Activated CD8-positive, alpha-beta memory T cell treated with anti-CD3 and anti-CD28 coated beads, Interleukin-2, amount 10 ng/mL, durations not matched to agents 7 days and 5 days (primary cell): ENCODE data around the gene SSBP3. TPM values are rescaled to one million over a fixed set of nuclear protein-coding genes. Genes with fewer than 3 reads are reported as not detected.

Experiments used
- ATAC-seq: fragments of 150-1000 bp; cut with Tn5 transposase; one replicate; pipeline ENCODE4 v1.10.0; 2021; ENCODE audit warnings: moderate library complexity
- CTCF ChIA-PET: fragments of 350-600 bp; sonication (Branson Sonifier 250); formaldehyde crosslinking; loops from one replicate; lab custom pipeline; 2021; ENCODE audit warnings: antibody characterized with exemption; lab: Charles Lee
- DNase-seq: peaks from one replicate; pipeline ENCODE4 v3.0.0-alpha.2; 2020
- H3K27ac Mint-ChIP-seq: one replicate; pipeline ENCODE4 v1.8.0; 2021; ENCODE audit warnings: mild to moderate bottlenecking, mixed read lengths
- H3K27me3 Mint-ChIP-seq: one replicate; pipeline ENCODE4 v1.8.0; 2021; ENCODE audit warnings: mixed read lengths
- H3K36me3 Mint-ChIP-seq: one replicate; pipeline ENCODE4 v1.8.0; 2021; ENCODE audit warnings: mild to moderate bottlenecking, mixed read lengths
- H3K4me1 Mint-ChIP-seq: one replicate; pipeline ENCODE4 v1.8.0; 2021; ENCODE audit warnings: mixed read lengths
- H3K4me3 Mint-ChIP-seq: one replicate; pipeline ENCODE4 v1.8.0; 2021; ENCODE audit warnings: mild to moderate bottlenecking, moderate library complexity, mixed read lengths
- H3K9me3 Mint-ChIP-seq: one replicate; pipeline ENCODE4 v1.8.0; 2022; ENCODE audit warnings: low read depth, mixed read lengths
- total RNA-seq, 2 experiments: library from RNA; stranded (reverse); gene quantifications; one replicate each; pipeline ENCODE4 v1.2.3, GENCODE V29; 2021

SSBP3 gene
- total RNA-seq, 2 experiments from 2014 or later: 88.7 to 116 TPM

GRCh38 chr1:54256522-54257345, 149.5 kb downstream of the SSBP3 start:
- H3K4me3 Mint-ChIP-seq: no peak overlapping the region
- H3K4me1 Mint-ChIP-seq: peaks cover 10% of the 10 kb centered on the region
- H3K36me3 Mint-ChIP-seq: no peaks in the 10 kb centered on the region
- CTCF ChIA-PET: no interaction called here
- H3K9me3 Mint-ChIP-seq: no peaks in the 10 kb centered on the region
- H3K27ac Mint-ChIP-seq: no peak overlapping the region
- DNase-seq (no peak), ATAC-seq (no peak)
- no peaks in the 10 kb centered on the region for H3K27me3 Mint-ChIP-seq

- no peaks in the 10 kb centered on the region for H3K27me3 Mint-ChIP-seq
- no peaks in the 10 kb centered on the region for H3K36me3 Mint-ChIP-seq
- H3K4me3 Mint-ChIP-seq: no peak overlapping the region
- ATAC-seq: no peak
- no peak for DNase-seq
- CTCF ChIA-PET: interaction anchor here (0.8 kb wide), 1 partner anchor 9 kb away, joined by 3 read pairs; no protein-coding TSS in a partner anchor
- H3K27ac Mint-ChIP-seq: no peak overlapping the region
- H3K9me3 Mint-ChIP-seq: no peaks in the 10 kb centered on the region
- peaks cover 10% of the 10 kb centered on the region for H3K4me1 Mint-ChIP-seq
Observed at GRCh38 chr1:54255026-54255702, 151.0 kb downstream of the SSBP3 start.

GRCh38 chr1:54254055-54254454, 152.1 kb downstream of the SSBP3 start:
- peaks cover under 1% of the 10 kb centered on the region for H3K36me3 Mint-ChIP-seq
- no peaks in the 10 kb centered on the region for H3K9me3 Mint-ChIP-seq
- ATAC-seq: no peak
- peak overlapping the region; percentile 7 for H3K27ac Mint-ChIP-seq
- DNase-seq: no peak
- H3K4me1 Mint-ChIP-seq: peaks cover 10% of the 10 kb centered on the region
- no peaks in the 10 kb centered on the region for H3K27me3 Mint-ChIP-seq
- no peak overlapping the region for H3K4me3 Mint-ChIP-seq
- CTCF ChIA-PET: no interaction called here

DNA sequence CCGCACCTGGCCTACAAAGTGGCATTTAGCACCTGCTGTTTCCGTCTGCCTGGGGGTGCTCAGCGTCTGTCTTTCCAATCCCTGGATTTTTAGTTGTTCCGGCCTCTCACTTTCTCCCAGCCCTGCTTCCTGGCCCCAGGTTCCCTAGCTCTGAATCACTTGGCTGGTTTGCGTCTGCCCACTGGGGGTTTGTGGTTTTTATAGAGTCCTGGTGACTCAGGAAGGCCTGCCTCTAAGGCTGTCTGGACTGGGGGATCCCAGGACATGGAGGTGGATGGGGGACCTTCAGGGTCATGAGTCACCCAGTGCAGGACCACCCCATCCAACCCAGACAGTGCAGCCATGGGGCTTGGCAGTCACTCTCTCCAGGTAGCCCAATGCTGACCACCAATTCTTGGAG, 152.7 kb downstream of the SSBP3 start:
- Mint-ChIP-seq H3K27me3 (no peaks in the 10 kb centered on the region), H3K36me3 (peaks cover 3% of the 10 kb centered on the region), H3K4me1 (peaks cover 12% of the 10 kb centered on the region), H3K27ac (no peak overlapping the region), H3K9me3 (no peaks in the 10 kb centered on the region), H3K4me3 (no peak overlapping the region)
- DNase-seq (no peak), ATAC-seq (peak; percentile 16)
- CTCF ChIA-PET: no interaction called here

DNA sequence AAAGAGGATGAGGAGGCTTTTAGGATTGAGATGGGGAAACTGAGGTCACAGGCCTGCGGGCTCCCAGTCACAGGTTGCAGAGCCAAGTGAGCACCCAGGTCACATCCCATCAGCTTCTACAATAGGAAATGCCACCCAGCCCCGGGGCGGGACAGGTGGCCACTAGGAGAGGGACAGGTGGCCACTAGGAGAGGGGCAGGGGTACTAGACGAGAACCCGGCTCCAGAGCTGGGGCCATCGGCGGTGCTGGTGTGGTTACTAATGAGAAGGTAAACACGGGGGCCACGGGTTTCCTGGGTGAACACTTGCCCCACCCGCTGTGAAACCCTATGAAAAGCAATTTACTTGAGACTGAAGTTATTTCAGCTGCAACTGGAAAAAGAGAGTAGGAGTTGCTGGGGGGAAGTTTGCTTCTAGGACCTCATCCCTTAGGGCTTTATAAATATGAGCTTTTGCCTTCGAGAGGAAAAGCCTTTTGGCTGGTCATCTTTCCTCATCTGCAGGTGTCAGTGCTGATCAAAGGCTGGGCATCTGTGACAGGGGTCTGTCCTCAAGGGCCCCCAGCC, 153.7 kb downstream of the SSBP3 start:
- peaks cover 3% of the 10 kb centered on the region for H3K36me3 Mint-ChIP-seq
- DNase-seq (no peak), ATAC-seq (no peak)
- peaks cover 9% of the 10 kb centered on the region for H3K4me1 Mint-ChIP-seq
- CTCF ChIA-PET: no interaction called here
- no peaks in the 10 kb centered on the region for H3K27me3 Mint-ChIP-seq
- no peak overlapping the region for H3K4me3 Mint-ChIP-seq
- H3K27ac Mint-ChIP-seq: peak overlapping the region; percentile 10
- H3K9me3 Mint-ChIP-seq: no peaks in the 10 kb centered on the region

DNA sequence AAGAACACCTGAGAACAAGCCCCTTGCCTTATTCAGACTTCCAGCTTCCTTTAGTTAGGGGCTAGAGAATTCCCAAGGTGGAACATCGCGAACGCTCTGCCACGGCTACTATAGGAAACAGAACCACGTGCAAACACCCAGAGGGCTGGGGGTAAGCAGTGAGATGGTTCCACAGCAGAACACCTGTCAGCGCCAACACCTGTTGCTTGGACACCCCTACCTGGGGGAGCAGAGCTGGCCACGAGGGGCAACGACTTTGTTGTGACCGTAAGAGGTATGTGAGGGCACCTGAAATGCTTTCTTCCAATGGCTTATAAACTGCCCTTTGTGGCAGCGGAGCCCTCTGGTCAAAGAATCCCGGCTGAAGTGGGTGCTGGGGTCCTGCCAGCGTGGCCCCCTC, 155.5 kb downstream of the SSBP3 start:
- Mint-ChIP-seq H3K9me3 (no peaks in the 10 kb centered on the region), H3K27me3 (no peaks in the 10 kb centered on the region), H3K27ac (no peak overlapping the region), H3K36me3 (peaks cover 3% of the 10 kb centered on the region), H3K4me3 (no peak overlapping the region), H3K4me1 (peaks cover 4% of the 10 kb centered on the region)
- no peak for ATAC-seq
- CTCF ChIA-PET: no interaction called here
- no peak for DNase-seq

GRCh38 chr1:54249819-54250435, 156.3 kb downstream of the SSBP3 start:
- Mint-ChIP-seq H3K9me3 (no peaks in the 10 kb centered on the region), H3K4me3 (no peak overlapping the region), H3K27me3 (no peaks in the 10 kb centered on the region), H3K27ac (peak overlapping the region; percentile 8), H3K4me1 (peaks cover 4% of the 10 kb centered on the region), H3K36me3 (peaks cover 3% of the 10 kb centered on the region)
- DNase-seq: no peak
- CTCF ChIA-PET: no interaction called here
- ATAC-seq: no peak

- DNase-seq: no peak
- CTCF ChIA-PET: no interaction called here
- ATAC-seq: no peak
- no peak overlapping the region for H3K4me3 Mint-ChIP-seq
- H3K4me1 Mint-ChIP-seq: peaks cover 4% of the 10 kb centered on the region
- no peaks in the 10 kb centered on the region for H3K9me3 Mint-ChIP-seq
- no peaks in the 10 kb centered on the region for H3K27me3 Mint-ChIP-seq
- H3K27ac Mint-ChIP-seq: peak overlapping the region; percentile 16
- H3K36me3 Mint-ChIP-seq: peaks cover 3% of the 10 kb centered on the region
Observed at GRCh38 chr1:54248966-54249365, 157.2 kb downstream of the SSBP3 start.

DNA sequence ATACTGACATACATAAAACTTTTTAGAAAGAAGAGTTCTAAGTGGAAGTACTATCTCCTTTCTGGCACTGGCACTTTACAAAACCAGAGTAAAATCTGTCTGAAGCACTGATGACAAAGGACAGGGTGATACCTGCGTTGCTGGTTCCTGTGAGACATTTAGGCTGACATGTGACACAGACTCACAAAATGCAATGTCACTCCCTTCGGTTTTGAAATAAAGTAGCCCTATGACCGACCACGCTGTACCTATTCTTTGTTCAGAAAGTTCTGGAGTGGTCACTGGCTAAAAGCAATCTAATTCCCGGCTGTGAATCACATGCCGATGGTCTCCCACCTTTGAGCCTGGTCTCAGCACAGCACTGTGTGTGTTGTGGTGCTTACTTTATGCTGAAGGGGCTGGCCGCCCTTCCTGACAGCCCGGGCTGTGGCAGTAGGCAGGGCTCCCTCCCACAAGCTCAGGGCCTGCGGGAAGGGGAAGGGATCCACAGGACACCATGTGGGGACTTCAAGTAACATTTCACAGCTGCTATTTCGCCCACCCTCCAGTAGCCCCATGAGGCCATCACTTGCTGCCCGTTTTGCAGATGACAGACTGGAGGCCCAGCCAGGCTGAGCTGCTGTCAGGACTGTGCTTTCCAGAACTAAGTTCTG, 158.2 kb downstream of the SSBP3 start:
- ATAC-seq (no peak), DNase-seq (no peak)
- H3K27ac Mint-ChIP-seq: no peak overlapping the region
- H3K36me3 Mint-ChIP-seq: peaks cover 4% of the 10 kb centered on the region
- no peak overlapping the region for H3K4me3 Mint-ChIP-seq
- CTCF ChIA-PET: no interaction called here
- no peaks in the 10 kb centered on the region for H3K27me3 Mint-ChIP-seq
- H3K4me1 Mint-ChIP-seq: peaks cover 2% of the 10 kb centered on the region
- H3K9me3 Mint-ChIP-seq: no peaks in the 10 kb centered on the region

DNA sequence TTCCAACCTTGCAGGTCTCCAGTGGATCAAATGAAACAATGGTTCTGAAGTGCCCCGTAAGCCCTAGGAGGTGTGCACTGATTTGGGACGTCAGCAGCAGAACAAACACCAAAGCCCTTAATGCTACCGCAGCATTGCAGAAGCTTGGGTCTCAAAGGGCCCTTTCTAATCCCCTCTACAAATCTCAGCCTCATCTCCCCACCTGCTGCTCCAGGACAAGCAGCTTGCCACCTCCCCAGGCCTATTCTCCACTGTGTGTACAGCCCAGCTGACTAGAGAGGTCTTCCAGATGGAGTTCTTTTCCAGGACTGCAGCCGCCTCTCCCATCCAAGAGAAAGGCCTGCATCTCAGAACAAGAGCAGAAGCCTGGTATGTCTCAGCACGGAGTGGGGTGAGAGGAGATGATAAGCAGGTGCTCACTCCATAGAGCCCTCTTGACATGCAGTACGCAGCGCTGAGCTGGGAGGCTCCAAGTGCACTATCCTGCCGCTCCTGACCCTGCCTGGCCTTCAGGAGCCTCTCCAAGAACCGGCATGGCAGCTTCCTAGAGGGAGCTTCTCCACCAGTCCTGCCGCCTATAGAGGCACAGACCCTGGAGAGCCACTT, 160.0 kb downstream of the SSBP3 start:
- Mint-ChIP-seq H3K4me1 (peaks cover 2% of the 10 kb centered on the region), H3K36me3 (peaks cover 6% of the 10 kb centered on the region), H3K9me3 (no peaks in the 10 kb centered on the region), H3K27me3 (no peaks in the 10 kb centered on the region), H3K4me3 (no peak overlapping the region), H3K27ac (no peak overlapping the region)
- no peak for DNase-seq
- CTCF ChIA-PET: interaction anchor here (0.7 kb wide), 1 partner anchor 19 kb away, joined by 3 read pairs; no protein-coding TSS in a partner anchor
- no peak for ATAC-seq

DNA sequence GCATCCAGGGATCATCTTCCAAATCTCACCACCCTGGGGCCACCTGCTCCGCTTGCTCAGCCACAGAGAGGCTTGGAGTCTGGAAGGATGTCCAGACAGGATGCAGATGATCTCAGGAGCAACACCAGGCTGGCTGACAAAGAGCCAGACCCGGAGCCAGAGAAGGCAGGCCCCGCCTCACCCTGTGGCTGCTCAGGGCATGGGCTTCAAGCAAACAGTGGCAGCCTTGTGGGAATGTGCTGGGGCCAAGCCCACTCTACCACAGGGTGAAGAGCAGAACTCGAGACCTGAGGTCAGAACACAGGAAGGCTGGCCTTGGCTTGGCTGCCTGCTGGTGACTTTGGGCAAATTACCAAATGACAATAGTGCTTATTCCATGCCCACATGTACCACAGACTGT, 160.7 kb downstream of the SSBP3 start:
- H3K27ac Mint-ChIP-seq: no peak overlapping the region
- ATAC-seq (no peak), DNase-seq (no peak)
- H3K4me1 Mint-ChIP-seq: peaks cover 2% of the 10 kb centered on the region
- H3K4me3 Mint-ChIP-seq: no peak overlapping the region
- H3K27me3 Mint-ChIP-seq: no peaks in the 10 kb centered on the region
- no peaks in the 10 kb centered on the region for H3K9me3 Mint-ChIP-seq
- H3K36me3 Mint-ChIP-seq: peaks cover 6% of the 10 kb centered on the region
- CTCF ChIA-PET: no interaction called here

- ATAC-seq (no peak), DNase-seq (no peak)
- no peaks in the 10 kb centered on the region for H3K27me3 Mint-ChIP-seq
- no peaks in the 10 kb centered on the region for H3K9me3 Mint-ChIP-seq
- CTCF ChIA-PET: no interaction called here
- H3K36me3 Mint-ChIP-seq: peaks cover 6% of the 10 kb centered on the region
- peaks cover 2% of the 10 kb centered on the region for H3K4me1 Mint-ChIP-seq
- no peak overlapping the region for H3K4me3 Mint-ChIP-seq
- no peak overlapping the region for H3K27ac Mint-ChIP-seq
Observed at GRCh38 chr1:54244655-54245054, 161.5 kb downstream of the SSBP3 start.

GRCh38 chr1:54243022-54243421, 163.2 kb downstream of the SSBP3 start:
- Mint-ChIP-seq H3K36me3 (peaks cover 6% of the 10 kb centered on the region), H3K9me3 (no peaks in the 10 kb centered on the region), H3K27me3 (no peaks in the 10 kb centered on the region), H3K4me3 (no peak overlapping the region), H3K4me1 (no peaks in the 10 kb centered on the region), H3K27ac (peak overlapping the region; percentile 7)
- no peak for DNase-seq
- no peak for ATAC-seq
- CTCF ChIA-PET: no interaction called here
